CD4-positive, alpha-beta T cell (primary cell): ENCODE data around the gene CHCHD1. TPM values are rescaled to one million over a fixed set of nuclear protein-coding genes. Genes with fewer than 3 reads are reported as not detected.

Experiments
- ATAC-seq: fragments of 200-7000 bp; cut with Tn5 transposase; one replicate; pipeline ENCODE4 v1.10.0; 2022; ENCODE audit warnings: mild to moderate bottlenecking; ENCODE audit not compliant: poor library complexity
- CTCF ChIA-PET: fragments of 350-600 bp; sonication (Branson Sonifier 250); formaldehyde crosslinking; loops from one replicate; lab custom pipeline; 2021; ENCODE audit warnings: antibody characterized with exemption, inconsistent platforms; lab: Charles Lee
- POLR2A ChIA-PET: fragments of 350-600 bp; sonication (Branson Sonifier 250); formaldehyde crosslinking; loops from one replicate; lab custom pipeline; 2021; ENCODE audit warnings: antibody characterized with exemption, inconsistent platforms; lab: Charles Lee
- DNase-seq, 14 experiments: peaks; one replicate each; pipeline ENCODE4 v3.0.0-alpha.2; 2013 to 2020; ENCODE audit warnings: mixed read lengths in 2 of 14
- H3K27ac ChIP-seq, 2 donors: one replicate each; pipeline versions ENCODE4 v1.5.1 to v1.7.0; 2013; ENCODE audit warnings: low read length in 2 of 2, low read depth in 1 of 2, mild to moderate bottlenecking in 1 of 2
- H3K27me3 ChIP-seq, 2 experiments: 1 replicate in 1 of 2; 2 replicates in 1 of 2; pipeline versions ENCODE4 v1.6.1 to v1.7.0; 2013; ENCODE audit warnings: low read length in 2 of 2, control low read depth in 1 of 2, mild to moderate bottlenecking in 1 of 2, moderate library complexity in 1 of 2; ENCODE audit not compliant: insufficient read depth in 2 of 2, control insufficient read depth in 1 of 2
- H3K36me3 ChIP-seq: one replicate; pipeline ENCODE4 v1.6.1; 2013; ENCODE audit warnings: low read length, control low read depth; ENCODE audit not compliant: insufficient read depth
- H3K4me1 ChIP-seq: one replicate; pipeline ENCODE4 v1.6.1; 2013; ENCODE audit warnings: low read length, control low read depth; ENCODE audit not compliant: insufficient read depth
- H3K4me3 ChIP-seq: one replicate; pipeline ENCODE4 v1.5.1; 2013; ENCODE audit warnings: mild to moderate bottlenecking, low read length, moderate library complexity
- H3K9me3 ChIP-seq, 2 experiments: 1 replicate in 1 of 2; 2 replicates in 1 of 2; pipeline versions ENCODE4 v1.6.1 to v1.7.0; 2013; ENCODE audit warnings: low read length in 2 of 2, mild to moderate bottlenecking in 2 of 2, control low read depth in 1 of 2, moderate library complexity in 1 of 2; ENCODE audit not compliant: control insufficient read depth in 1 of 2, insufficient read depth in 1 of 2
- H3K27ac Mint-ChIP-seq: one replicate; pipeline ENCODE4 v1.8.0; 2020; ENCODE audit warnings: mixed read lengths
- H3K27me3 Mint-ChIP-seq: one replicate; pipeline ENCODE4 v1.8.0; 2021; ENCODE audit warnings: mixed read lengths
- H3K36me3 Mint-ChIP-seq: one replicate; pipeline ENCODE4 v1.8.0; 2021; ENCODE audit warnings: low read depth, mixed read lengths
- H3K4me1 Mint-ChIP-seq: one replicate; pipeline ENCODE4 v1.8.0; 2021; ENCODE audit warnings: low read depth, mixed read lengths
- H3K4me3 Mint-ChIP-seq: one replicate; pipeline ENCODE4 v1.8.0; 2020; ENCODE audit warnings: mild to moderate bottlenecking, mixed read lengths
- H3K9me3 Mint-ChIP-seq: one replicate; pipeline ENCODE4 v1.8.0; 2020; ENCODE audit warnings: mixed read lengths
- intact Hi-C, 2 experiments: fragments of 100-400 bp; cut with DNase I in 1 of 2; cut with micrococcal nuclease in 1 of 2; formaldehyde crosslinking; loops; one replicate each; pipeline versions ENCODE4 v1.15.1 to v1.9.0; 2023 to 2025; cut with DNase I, micrococcal nuclease
- total RNA-seq, 174 experiments: library from RNA in 2 of 174; stranded (reverse) in 2 of 174; gene quantifications; one replicate each; pipeline ENCODE4 v1.2.3 and lab custom pipeline; 2021 to 2026
- TF ChIP-seq, protein P1 (sequence below): fragments of 200-600 bp; IDR thresholded peaks from one replicate; pipeline ENCODE4 v1.8.0; 2022; ENCODE audit warnings: antibody characterized with exemption, mild to moderate bottlenecking

The CHCHD1 gene
- total RNA-seq, 2 experiments from 2014 or later = 6.3 to 6.8 TPM

DNA sequence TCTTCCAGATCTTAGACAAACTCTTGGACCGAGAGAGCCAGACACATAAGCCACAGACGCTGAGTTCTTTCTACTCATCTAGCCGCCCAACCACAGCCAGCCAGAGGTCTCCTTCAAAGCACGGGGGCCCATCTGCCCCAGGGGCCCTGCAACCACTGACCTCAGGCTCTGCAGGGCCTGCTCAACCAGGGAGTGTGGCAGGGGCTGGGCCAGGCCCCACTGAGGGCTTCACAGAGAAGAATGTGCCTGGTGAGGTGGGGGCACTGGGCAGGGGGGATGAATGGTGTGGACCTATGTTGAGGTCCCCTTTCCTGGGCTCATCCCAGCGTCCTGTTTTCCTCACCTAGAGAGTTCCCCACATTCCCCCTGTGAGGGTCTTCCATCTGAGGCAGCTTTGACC is 14.9 kb downstream of the CHCHD1 start:
- POLR2A ChIA-PET = interaction anchor here (1.4 kb wide), 1 partner anchor 24 kb away, joined by 3 read pairs; no protein-coding TSS in a partner anchor
- no peaks in the 10 kb centered on the region for H3K4me1 Mint-ChIP-seq
- no peaks in the 10 kb centered on the region for H3K9me3 Mint-ChIP-seq

GRCh38 chr10:73797324-73798025 is 15.6 kb downstream of the CHCHD1 start:
- peaks cover 6% of the 10 kb centered on the region for H3K4me1 ChIP-seq
- Mint-ChIP-seq H3K36me3 (peaks cover 92% of the 10 kb centered on the region), H3K27ac (peak overlapping the region; percentile 28), H3K27me3 (no peaks in the 10 kb centered on the region), H3K4me3 (no peak overlapping the region), H3K9me3 (no peaks in the 10 kb centered on the region), H3K4me1 (no peaks in the 10 kb centered on the region)
- H3K9me3 ChIP-seq = no peaks in the 10 kb centered on the region
- H3K36me3 ChIP-seq = peaks cover 91% of the 10 kb centered on the region
- intact Hi-C loops = no loop called here
- CTCF ChIA-PET = interaction anchor here (0.6 kb wide), 1 partner anchor 1382 kb away, joined by 3 read pairs; no protein-coding TSS in a partner anchor
- no peaks in the 10 kb centered on the region for H3K27me3 ChIP-seq
- TF ChIP-seq, protein P1, sequence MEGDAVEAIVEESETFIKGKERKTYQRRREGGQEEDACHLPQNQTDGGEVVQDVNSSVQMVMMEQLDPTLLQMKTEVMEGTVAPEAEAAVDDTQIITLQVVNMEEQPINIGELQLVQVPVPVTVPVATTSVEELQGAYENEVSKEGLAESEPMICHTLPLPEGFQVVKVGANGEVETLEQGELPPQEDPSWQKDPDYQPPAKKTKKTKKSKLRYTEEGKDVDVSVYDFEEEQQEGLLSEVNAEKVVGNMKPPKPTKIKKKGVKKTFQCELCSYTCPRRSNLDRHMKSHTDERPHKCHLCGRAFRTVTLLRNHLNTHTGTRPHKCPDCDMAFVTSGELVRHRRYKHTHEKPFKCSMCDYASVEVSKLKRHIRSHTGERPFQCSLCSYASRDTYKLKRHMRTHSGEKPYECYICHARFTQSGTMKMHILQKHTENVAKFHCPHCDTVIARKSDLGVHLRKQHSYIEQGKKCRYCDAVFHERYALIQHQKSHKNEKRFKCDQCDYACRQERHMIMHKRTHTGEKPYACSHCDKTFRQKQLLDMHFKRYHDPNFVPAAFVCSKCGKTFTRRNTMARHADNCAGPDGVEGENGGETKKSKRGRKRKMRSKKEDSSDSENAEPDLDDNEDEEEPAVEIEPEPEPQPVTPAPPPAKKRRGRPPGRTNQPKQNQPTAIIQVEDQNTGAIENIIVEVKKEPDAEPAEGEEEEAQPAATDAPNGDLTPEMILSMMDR = no peak
- H3K4me3 ChIP-seq = no peak overlapping the region
- H3K27ac ChIP-seq = no peak overlapping the region
- no peak for ATAC-seq
- DNase-seq = no peak
- POLR2A ChIA-PET = interaction anchor here (1.2 to 3.8 kb wide), 3 partner anchors 12 to 24 kb away, joined by 3 to 20 read pairs (median 4); partner anchors contain the start of gene CHCHD1

More for the DNA sequence above, 14.9 kb downstream of the CHCHD1 start:
- H3K4me1 ChIP-seq = peaks cover 6% of the 10 kb centered on the region
- ATAC-seq (no peak), DNase-seq (no peak)
- TF ChIP-seq, protein P1 = no peak
- H3K27me3 ChIP-seq = no peaks in the 10 kb centered on the region
- peaks cover 91% of the 10 kb centered on the region for H3K36me3 ChIP-seq
- no peak overlapping the region for H3K4me3 ChIP-seq
- H3K9me3 ChIP-seq = no peaks in the 10 kb centered on the region
- Mint-ChIP-seq H3K27ac (peak overlapping the region; percentile 28), H3K36me3 (peaks cover 87% of the 10 kb centered on the region), H3K27me3 (no peaks in the 10 kb centered on the region), H3K4me3 (no peak overlapping the region)
- intact Hi-C loops = no loop called here
- CTCF ChIA-PET = interaction anchor here (0.6 kb wide), 1 partner anchor 1382 kb away, joined by 3 read pairs; no protein-coding TSS in a partner anchor
- no peak overlapping the region for H3K27ac ChIP-seq

GRCh38 chr10:73798087-73798486 is 16.2 kb downstream of the CHCHD1 start:
- no peaks in the 10 kb centered on the region for H3K27me3 ChIP-seq
- intact Hi-C loops = no loop called here

More at GRCh38 chr10:73798087-73798486, 16.2 kb downstream of the CHCHD1 start:
- no peak overlapping the region for H3K4me3 Mint-ChIP-seq
- peaks cover 92% of the 10 kb centered on the region for H3K36me3 Mint-ChIP-seq
- Histone ChIP-seq H3K4me3 (no peak overlapping the region), H3K9me3 (no peaks in the 10 kb centered on the region), H3K27ac (no peak overlapping the region), H3K4me1 (peaks cover 6% of the 10 kb centered on the region), H3K36me3 (peaks cover 91% of the 10 kb centered on the region)
- no peak for DNase-seq
- ChIA-PET POLR2A (interaction anchor here (1.2 to 3.8 kb wide), 2 partner anchors 12 to 16 kb away, joined by 4 to 20 read pairs; partner anchors contain the start of gene CHCHD1), CTCF (no interaction called here)
- peak overlapping the region; percentile 62 for H3K27ac Mint-ChIP-seq
- TF ChIP-seq, protein P1 = no peak
- no peaks in the 10 kb centered on the region for H3K9me3 Mint-ChIP-seq
- ATAC-seq = no peak
- no peaks in the 10 kb centered on the region for H3K4me1 Mint-ChIP-seq
- H3K27me3 Mint-ChIP-seq = no peaks in the 10 kb centered on the region
